ENCODE results near the gene ASAP2. TPM values are rescaled to one million over a fixed set of nuclear protein-coding genes. Genes with fewer than 3 reads are reported as not detected.

Gene ASAP2
- total RNA-seq, 2 donors from 2014 or later: 28.1 to 31.3 TPM

DNA sequence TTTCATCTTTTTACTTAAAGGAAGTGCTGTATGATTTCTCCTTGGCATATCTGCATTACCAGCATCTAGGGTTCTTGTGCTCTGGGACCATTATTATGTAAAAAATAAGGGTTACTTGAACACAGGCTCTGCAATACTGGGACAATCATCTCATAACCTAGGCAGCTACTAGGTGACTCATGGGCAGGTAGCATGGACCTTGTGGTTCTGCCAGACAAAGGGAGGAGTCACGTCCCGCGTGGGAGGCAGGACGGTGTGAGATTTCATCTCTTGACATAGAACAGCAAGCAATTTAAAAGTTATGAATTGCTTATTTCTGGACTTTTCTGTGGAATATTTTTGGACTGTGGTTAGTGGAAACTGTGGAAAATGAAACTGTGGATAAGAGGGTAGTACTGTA is 34.1 kb downstream of the ASAP2 start:
- intact Hi-C loops (cut with DNase I): no loop called here
- DNase-seq (ENCODE audit: low spot score): no peak

DNA sequence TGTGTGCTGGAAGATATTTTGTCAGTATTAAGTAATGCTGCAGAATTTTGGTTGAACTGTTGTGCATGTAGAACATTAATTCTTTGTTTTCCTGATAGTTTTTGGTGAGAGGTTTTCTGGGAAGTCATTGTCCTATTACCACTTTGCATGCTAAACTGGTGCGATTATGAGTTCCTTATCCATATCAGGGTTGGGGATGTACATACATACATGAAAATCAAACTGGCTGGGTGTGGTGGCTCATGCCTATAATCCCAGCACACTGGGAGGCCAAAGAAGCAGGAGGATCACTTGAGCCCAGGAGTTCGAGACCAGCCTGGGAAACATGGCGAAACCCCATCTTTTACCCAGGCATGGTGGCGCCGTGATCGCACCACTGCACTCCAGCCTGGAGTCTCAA is 34.6 kb downstream of the ASAP2 start:
- intact Hi-C loops (cut with DNase I): no loop called here
- no peak for DNase-seq (ENCODE audit: low spot score)

DNA sequence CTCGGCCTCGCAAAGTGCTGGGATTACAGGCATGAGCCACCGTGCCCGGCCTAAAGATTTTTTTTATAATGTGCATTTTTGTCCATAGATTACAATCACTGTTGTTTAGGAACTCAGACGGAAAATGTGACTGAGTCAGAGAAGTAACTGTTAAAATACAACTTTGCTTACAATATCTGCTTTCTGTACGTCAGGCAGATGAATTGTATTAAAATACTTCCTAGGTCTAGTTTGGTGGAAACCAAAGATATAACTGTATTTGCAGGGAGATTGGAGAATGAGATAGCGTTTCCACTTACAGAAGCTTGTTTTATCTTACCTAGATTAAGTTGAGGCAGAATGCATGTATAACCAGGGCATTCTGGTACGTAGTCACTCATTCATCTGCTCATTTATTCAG is 36.7 kb downstream of the ASAP2 start:
- intact Hi-C loops (cut with DNase I): no loop called here

DNA sequence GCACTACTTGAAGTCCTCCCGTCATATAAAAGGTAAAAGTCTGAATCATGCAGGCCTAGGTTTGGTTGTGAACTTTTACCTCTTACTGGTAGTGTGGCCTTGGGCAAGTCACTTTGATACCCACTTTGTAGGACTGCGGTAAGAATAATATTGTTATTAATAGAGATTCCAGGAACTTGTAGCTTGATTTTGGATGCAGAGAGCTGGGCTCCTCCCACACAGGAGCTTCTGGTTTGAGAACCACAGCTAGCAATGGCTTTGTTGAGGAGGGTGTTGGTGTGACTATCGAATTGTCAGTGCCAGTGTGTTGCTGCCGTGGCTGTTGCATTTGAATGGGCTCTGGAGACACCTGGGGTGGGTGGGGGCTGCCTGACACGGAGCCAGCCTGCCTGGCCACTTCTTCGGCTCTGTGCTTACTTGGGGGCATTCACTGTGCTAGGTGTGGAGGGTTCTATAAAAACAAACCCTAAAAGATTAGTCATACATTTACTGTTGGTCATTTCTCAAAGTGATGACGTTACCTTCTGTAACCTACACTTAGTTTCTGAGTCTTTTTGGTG is 38.5 kb downstream of the ASAP2 start:
- intact Hi-C loops (cut with DNase I): loop anchor here in 1 of 2 donors (5.0 kb wide), 1 partner anchor 38 kb away; the partner anchor contains the start of gene ASAP2
- no peak for DNase-seq (ENCODE audit: low spot score)

More for the DNA sequence above, 36.7 kb downstream of the ASAP2 start:
- DNase-seq (ENCODE audit: low spot score): no peak

DNA sequence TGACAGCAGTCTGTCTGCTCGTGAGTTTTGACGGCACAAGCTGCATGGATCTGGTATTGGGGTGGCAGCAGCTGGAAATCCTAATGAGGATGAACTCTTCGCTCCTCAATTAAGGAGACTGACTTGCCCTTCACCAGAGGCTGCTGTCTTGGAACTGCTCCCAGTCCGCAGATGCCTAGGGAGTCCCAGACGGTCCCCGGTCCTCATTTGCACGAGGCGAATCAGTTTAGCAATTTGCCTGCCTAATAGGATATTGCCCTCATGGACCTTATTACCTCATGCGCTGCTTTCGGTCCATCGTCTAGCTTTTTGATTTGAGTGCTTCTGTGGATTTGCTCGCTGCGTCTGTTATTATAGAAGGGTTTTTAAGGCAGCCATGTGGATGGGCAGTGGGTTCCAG is 40.6 kb downstream of the ASAP2 start:
- intact Hi-C loops (cut with DNase I): loop anchor here in 1 of 2 donors (5.0 kb wide), 1 partner anchor 40 kb away; the partner anchor contains the start of gene ASAP2

DNA sequence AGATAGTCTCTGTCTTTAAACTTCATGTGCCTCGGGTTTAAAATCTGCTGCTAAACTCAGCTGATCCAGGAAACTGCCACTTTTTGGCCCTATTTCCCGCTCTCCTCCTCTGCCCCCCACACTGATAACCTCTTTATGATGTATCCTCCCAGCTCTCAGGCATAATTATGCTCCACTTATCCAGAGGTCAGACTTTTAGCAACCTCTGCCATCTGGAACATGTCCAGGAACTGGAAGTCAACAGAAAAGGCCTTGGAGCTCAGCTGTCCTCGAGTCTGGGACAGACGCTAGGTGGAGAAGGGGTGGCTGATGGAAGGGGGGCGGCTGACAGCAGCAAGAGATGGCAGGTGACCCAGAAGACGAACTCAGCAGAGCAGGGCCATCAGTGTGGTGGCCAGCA is 41.2 kb downstream of the ASAP2 start:
- no peak for DNase-seq (ENCODE audit: low spot score)
- intact Hi-C loops (cut with DNase I): loop anchor here in 1 of 2 donors (5.0 kb wide), 1 partner anchor 40 kb away; the partner anchor contains the start of gene ASAP2

More for the DNA sequence above, 40.6 kb downstream of the ASAP2 start:
- DNase-seq (ENCODE audit: low spot score): no peak

DNA sequence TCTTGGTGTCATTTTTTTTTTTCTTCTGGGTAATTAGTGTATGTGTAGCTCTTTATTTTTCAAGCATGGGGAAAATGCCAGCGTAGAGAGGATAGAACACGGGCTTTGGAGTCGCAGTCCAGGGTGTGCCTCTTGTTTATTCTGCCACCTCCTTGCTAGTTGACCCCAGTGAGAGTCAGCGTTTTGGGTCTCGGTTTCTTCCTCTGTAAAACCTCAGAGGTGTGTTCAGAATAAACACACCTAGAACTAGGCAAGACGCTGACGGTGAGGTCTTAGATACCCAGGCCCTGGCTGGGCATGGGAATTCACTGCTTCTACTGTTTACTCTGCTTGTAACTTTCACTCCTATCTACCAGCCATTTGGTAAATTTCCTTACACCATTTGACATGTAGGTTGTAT is 41.8 kb downstream of the ASAP2 start:
- intact Hi-C loops (cut with DNase I): loop anchor here in 1 of 2 donors (5.0 kb wide), 1 partner anchor 41 kb away; the partner anchor contains the start of gene ASAP2

DNA sequence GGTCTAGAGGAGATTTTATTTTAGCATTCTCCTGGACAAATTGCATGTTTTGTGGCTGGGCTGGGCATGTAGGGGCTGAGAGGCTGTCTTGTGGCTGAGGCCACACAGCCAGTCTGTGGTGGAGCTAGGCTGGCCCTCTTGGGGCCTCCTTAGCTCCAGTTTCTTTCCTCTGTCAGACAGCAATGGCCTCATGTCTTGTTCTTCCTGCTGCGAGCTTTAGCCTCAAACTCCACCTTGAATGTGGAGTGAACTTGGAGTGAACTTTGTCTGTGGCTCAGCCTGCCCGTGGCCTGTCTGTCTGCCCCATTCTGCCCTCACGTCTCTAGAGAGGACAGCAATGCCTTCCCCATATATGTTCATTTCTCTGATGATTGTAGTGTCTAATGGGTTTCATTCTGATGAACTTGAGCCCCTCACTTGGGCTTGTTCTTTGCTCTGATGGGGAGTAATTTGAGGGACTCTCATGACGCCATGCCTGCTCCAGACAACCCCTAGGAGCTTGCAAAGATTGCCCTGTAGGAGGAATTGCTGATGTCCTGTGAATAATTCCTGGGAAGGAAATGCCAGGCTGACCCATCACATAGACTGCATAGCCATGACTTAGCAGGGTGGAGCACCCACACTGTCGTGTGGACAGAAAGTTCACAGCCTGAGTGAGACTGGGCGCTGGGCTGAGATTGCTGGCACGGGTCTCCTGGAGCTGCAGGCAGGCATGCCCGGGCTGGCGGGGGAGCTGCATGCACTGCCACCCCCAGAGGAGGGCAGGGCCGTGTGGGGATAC is 42.6 kb downstream of the ASAP2 start:
- intact Hi-C loops (cut with DNase I): loop anchor here in 1 of 2 donors (5.0 kb wide), 1 partner anchor 42 kb away; the partner anchor contains the start of gene ASAP2
- no peak for DNase-seq (ENCODE audit: low spot score)

More for the DNA sequence above, 41.8 kb downstream of the ASAP2 start:
- DNase-seq (ENCODE audit: low spot score): no peak

DNA sequence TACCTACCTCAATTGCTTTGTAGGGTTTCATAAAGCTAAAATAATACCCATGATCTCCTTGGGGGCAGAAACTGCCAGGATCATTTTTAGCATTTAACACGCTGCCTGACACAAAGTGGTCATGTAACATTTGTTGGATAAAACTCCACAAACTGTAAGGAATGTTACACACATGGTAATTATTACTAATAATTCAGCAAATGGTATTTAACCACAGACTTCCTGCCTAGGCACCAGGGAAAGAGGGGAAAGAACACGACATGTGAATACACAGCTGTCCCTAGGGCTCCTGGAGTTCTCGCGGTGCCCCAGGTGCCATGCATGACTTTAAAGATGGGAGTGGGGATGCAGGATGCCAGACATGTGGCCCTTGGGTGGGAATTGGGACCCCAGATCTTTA is 43.5 kb downstream of the ASAP2 start:
- DNase-seq (ENCODE audit: low spot score): no peak
- intact Hi-C loops (cut with DNase I): no loop called here

DNA sequence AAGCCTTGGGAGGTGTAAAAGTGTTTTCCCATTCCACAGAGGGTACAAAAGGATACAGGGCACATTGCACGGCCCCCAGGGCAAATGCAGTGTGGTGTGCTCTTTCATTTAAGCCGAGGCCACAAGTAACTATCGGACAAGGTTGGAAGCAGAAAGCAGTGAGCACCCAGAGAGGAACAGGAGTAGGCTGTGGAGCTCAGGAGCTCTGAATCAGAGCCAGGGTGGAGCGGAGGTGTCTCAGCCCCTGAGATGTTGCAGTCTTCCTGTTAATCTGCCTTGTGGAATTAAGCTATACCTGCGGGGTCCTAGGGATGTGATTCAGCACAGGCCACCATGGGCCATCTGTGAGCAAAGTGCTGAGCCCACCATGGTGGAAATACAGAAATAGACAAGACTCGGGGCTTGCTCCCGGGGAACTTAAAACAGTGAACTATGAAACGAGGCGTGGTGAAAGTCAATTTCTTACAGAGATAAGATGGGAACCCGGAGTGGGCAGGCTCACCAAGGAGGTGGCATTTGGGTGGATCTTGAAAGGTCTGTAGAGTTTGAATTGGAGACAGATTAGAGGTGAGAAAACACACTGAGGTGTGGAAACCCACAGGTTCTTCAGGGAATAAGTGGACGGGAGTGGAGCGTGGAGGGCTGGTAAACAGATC is 44.0 kb downstream of the ASAP2 start:
- intact Hi-C loops (cut with DNase I): no loop called here
- peak; percentile 15 for DNase-seq (ENCODE audit: low spot score)

DNA sequence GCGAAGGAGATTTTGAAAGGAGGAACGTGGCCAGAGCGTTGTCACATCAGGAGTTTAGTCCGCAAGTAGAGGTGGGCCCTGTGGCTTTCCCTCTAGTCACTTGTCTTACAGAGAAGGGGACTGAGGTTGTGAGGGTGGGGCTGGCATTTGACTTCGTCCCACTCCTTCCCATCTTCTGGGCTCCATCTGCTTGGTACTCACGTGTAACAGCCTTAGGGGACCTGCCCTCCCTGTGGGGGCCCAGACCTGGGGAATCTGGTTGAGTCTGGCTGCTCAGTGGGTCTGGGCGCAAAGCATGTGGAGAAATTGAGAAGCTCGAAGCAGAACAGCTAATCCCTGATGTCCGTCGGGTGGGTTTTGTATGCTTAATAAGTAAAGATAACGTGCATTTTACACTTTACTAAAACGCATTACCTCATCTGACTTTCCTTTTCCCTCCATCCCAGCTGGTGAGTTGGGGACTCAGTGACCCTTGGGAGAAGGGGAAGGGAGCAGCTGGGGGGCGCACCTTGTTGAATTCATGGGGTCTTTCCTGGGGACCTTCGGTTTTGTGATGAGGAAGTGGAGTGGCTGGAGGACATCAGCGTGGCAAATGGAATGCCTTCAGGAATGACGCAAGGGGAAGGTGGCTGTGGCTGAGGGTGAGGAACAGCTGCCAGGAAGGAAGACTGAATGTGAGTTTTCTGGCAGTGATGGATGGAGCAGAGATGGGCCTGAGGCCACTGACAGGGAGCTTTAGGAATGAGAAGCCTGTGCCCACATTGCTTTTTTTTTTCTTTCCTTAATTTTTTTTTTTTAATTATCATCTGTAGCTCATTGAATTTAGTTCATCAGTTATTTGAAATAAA is 44.8 kb downstream of the ASAP2 start:
- DNase-seq (ENCODE audit: low spot score): no peak
- intact Hi-C loops (cut with DNase I): no loop called here

DNA sequence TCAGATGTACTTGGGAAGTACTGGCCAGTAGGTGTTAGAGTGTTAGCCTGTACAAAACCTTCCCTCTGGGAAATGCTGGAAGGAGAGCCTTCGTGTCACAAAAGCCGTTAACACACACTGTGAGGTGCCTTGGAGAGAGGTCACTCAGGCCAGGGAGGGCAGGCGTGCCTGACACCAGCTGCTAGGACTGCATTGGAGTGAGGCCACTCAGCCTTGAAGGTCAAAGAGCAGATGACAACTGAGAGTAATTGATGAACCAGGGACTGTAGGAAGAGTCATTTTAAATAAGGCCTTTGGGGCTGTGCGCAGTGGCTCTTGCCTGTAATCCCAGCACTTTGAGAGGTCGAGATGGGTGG is 45.4 kb downstream of the ASAP2 start:
- intact Hi-C loops (cut with DNase I): no loop called here
- DNase-seq (ENCODE audit: low spot score): no peak

DNA sequence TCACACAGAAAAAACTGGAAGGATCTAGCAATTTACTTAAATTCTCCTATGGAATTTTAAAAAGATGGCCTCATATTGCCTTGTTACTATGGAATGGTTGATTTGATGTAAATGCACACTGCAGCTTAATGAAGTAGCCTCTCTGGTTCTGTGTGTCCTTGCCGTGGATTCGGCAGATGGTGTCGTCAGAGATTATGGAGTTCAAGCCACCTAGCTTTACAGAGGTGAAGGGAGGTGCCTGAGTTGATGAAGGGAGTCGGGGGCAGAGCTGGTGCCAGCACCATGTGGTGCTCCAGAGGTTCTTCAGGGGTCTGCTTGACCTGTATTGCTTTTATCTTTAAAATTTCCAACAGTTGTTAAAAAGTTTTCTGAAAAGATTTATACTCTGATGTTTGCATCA is 48.8 kb downstream of the ASAP2 start:
- intact Hi-C loops (cut with DNase I): no loop called here
- DNase-seq (ENCODE audit: low spot score): no peak

DNA sequence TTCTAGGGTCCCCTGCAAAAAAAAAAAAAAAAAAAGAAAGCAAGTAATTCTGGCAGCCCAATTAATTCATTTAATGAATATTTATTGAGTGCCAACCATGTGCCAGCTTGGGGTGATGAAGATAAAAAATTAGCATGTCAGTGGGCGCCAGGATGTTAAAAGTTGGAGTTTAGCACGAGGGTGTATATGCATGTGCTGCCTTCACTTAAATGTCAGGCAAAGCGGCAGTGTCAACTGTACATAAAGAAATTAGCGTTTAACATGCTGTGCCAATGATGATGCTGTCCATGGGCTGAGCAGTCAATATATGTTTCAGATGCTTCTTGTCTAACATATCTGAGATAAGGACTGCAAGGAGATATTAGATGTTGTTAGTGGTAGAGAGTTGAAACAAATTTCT is 49.5 kb downstream of the ASAP2 start:
- no peak for DNase-seq (ENCODE audit: low spot score)
- intact Hi-C loops (cut with DNase I): no loop called here

DNA sequence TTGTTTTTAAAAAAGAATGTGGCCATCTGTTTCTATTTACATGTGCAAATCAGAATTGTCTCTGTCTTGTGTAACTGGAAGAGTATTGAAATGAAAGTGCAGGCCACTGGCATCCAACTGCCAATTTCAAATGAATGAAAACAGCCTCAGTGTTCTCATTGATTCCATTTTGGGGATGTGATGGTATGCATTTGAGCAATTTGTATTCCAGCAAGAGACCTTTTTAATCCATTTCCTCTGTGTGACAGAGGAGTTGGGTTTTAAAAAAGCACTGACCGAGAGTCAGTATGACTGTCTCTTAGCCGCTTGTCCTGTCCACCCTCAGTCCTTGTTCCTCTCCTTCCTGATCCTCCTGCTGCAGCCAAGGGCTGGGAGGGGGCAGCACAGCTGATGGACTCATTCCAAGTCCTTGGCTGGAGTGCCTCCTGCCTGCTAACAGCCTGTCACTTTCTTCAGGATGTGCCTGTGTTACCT is 50.0 kb downstream of the ASAP2 start:
- no peak for DNase-seq (ENCODE audit: low spot score)
- intact Hi-C loops (cut with DNase I): no loop called here

DNA sequence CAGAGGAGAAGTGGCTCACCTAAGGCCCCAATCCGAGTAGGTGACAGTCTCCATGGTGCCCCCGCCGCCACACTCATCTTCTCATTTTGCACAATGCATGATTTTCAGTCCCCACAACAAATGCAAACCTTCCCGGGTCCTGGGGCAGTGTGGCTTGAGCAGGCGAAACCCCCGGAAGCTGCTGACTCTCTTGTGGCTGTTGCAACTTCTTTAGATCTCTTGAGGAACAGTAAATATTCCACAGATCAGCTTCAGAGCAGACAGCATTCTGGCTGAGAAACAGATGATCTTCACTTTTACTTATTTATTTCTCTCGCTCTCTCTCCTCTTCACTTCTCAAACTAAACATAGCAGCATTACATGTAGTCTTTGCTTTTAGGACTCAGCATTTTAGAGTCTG is 51.9 kb downstream of the ASAP2 start:
- no peak for DNase-seq (ENCODE audit: low spot score)
- intact Hi-C loops (cut with DNase I): no loop called here

DNA sequence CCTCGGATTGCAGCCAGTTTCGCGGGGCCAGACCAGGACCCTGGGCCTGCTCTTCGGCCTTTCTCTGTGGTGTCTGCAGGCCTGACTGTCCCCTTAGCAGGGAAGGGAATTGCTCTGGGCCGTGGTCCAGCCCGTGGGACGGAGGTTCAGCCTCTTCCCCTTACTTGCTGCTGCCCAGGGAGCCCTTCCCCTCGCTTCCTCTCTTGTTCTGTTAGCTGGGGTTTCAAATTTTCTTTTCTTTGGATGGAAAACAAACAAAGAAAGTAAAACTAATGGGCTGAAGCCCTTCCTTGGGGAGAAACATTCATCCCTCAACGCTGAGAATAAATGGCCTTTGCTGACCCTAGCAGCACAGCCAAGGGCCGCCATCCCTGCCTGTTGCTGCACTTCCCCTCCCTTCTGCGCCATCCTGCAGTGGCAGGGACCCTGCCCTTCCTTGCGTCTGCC is 52.4 kb downstream of the ASAP2 start:
- DNase-seq (ENCODE audit: low spot score): peak; percentile 89
- intact Hi-C loops (cut with DNase I): no loop called here

DNA sequence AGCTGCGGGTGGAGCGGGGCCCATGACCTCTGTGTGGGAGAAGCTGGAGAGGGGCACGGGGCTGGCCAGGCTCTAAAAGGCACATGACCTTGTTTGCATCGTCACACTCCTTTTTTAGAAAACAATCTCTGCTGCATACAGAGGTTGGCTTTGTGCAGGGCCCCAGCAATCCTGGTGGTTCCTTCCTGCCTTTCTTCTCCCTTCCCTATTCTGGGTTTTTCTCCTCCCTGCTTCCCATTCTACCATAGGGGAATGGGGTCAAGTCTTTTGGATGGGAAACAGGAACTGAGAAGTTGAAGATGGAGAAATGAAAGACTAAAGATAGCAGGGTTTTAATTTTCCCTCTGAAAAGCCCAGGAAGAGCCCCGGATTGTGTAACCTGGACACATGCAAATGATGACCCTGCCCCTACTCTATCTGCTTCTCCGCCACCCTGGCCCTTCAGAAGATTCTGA is 53.9 kb downstream of the ASAP2 start:
- no peak for DNase-seq (ENCODE audit: low spot score)
- intact Hi-C loops (cut with DNase I): no loop called here

DNA sequence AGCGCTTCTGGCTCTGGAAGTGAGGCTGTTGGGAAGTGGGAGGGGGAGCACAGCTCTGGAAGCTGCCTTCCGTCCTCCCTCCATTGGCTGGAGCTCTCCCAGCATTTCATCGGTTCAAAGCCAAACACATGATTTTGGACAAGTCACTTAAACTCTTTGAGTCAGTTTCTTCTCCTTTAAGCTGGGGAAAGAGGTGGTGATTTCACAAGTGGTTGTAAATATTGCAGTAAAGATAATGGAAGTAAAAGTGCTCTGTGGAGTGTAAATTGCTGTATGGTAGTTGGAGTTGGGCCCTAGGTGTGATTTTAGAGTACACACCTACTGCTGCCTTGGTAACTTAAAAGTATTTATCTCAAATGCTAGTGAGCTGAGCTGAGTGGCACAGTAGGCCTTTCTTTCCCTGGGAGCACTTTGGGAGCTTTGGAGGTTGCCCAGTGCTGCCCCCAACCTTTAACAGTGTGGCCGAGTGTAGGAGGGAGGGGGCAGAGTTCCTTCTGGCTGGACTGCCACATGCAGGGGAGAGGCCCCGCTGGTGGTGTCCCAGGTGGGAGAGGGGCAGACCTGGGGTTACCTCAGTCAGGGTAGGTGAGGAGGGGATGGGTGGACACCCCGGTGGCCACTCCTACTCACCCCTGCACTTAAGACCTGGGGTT is 54.7 kb downstream of the ASAP2 start:
- intact Hi-C loops (cut with DNase I): no loop called here
- DNase-seq (ENCODE audit: low spot score): peak; percentile 84

Measured in posterior vena cava (tissue), 2 donors.